Stimulated activated CD8-positive, alpha-beta memory T cell treated with anti-CD3 and anti-CD28 coated beads, Interleukin-12 subunit alpha, Interleukin-12 subunit beta, amount 100 ng/mL, for 4 hours (primary cell): Measurements from ENCODE around the gene ACACA.

Experiments used
- DNase-seq: peaks from one replicate; pipeline ENCODE4 v3.0.0-alpha.2; 2020; ENCODE audit warnings: low read depth

Gene ACACA

GRCh38 chr17:37130984-37131446 lies 275.6 kb downstream of the ACACA start:
- no peak for DNase-seq

GRCh38 chr17:37124821-37125173 lies 281.8 kb downstream of the ACACA start:
- no peak for DNase-seq

- DNase-seq = no peak
Observed at GRCh38 chr17:37123941-37124820, 282.5 kb downstream of the ACACA start.

GRCh38 chr17:37123386-37123785 lies 283.2 kb downstream of the ACACA start:
- no peak for DNase-seq

DNA sequence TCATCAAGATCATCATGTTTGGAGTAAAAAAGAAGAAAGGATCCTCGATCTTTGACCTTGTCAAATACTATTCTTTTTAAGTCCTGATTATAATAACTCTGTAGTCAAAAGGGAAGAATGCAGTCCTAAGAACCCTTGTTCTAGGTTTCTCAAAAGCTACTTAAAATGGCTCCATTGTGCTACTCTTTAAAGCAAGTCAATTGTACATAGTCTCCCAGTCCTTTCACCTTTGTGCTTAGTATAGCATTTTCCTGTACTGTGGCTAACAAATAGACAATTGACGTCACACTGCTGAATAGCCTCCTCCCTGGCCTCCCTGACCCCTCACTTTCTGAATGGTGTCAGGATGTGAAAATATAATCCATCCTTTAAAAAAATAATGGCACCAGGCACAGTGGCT lies 285.0 kb downstream of the ACACA start:
- no peak for DNase-seq

- DNase-seq = no peak
Observed at GRCh38 chr17:37118366-37119137, 288.1 kb downstream of the ACACA start.

- no peak for DNase-seq
Observed at GRCh38 chr17:37117373-37118142, 289.1 kb downstream of the ACACA start.

- DNase-seq = no peak
Observed at GRCh38 chr17:37116671-37117185, 289.9 kb downstream of the ACACA start.

- DNase-seq = no peak
Observed at GRCh38 chr17:37111329-37111728, 295.3 kb downstream of the ACACA start.

DNA sequence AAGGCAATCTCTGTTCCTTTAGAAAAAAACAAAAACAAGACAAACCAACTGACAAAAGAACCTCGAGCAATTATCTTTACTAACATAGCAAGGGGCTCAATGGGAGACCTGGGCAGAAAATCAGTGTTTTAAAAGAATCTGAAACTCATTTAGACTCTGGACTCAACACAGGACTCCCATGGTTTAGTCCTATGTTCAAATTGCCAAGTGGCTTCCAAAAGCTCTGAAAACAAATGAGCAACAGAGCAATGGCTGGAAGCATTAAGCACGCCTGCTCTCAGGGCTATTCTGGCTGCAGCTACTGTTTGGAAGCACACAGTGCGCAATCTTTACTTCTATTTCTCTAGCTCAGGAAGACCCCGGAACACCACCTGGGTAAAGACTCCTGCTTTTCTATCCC lies 295.9 kb downstream of the ACACA start:
- no peak for DNase-seq

- no peak for DNase-seq
Observed at GRCh38 chr17:37109731-37110710, 296.6 kb downstream of the ACACA start.

- DNase-seq = no peak
Observed at GRCh38 chr17:37109106-37109505, 297.5 kb downstream of the ACACA start.

DNA sequence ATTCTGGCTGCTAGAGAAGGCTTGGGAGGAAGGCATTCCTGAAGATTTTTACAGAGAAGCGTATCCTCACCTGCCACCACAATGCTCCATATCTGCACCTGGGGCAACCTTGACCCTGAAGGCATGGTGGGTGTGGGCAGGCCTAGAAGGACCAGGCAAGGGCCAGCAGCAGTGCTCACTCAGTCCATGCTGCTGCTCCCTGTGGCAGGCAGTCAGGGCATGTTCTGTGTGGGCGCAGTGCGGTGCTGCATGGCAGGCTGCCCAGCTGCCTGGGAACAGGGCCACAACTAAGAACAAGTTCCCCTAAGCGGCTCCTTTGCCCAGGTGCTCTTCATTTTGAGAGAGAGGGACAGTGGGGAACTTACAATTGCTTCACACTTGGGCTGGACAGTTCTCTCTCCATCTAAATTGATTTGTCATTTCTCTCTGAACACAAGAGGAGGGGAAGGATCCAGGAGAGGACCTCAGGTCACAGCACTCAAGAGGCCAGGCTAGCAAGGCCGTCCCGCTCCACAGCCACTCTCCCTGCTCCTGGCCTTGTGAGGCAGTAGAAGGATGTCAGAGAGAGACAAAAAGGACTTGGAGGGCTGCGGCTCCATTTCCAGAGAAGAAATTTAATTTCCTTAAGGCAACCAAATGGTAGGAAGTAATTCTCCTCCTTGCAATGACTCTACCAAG lies 299.1 kb downstream of the ACACA start:
- no peak for DNase-seq

DNA sequence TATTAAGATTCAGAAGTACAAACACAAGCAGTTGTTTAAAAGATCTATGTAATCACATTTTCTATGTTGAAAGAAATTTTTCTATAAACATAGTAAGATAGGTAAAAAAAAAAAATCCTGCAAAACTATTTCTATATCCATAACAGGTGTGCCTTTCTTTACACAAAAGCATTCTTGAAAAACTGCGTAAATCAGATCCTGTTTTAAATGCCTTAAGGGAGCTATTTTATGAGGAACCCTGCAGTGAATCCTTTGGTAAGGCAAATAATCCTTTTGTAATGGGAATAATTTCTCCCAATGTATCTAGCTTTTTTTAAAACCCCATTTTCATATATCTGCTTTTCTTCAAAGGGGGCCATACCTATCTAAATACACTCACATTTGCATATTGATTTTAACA lies 300.6 kb downstream of the ACACA start:
- no peak for DNase-seq

- no peak for DNase-seq
Observed at GRCh38 chr17:37103231-37103630, 303.4 kb downstream of the ACACA start.

DNA sequence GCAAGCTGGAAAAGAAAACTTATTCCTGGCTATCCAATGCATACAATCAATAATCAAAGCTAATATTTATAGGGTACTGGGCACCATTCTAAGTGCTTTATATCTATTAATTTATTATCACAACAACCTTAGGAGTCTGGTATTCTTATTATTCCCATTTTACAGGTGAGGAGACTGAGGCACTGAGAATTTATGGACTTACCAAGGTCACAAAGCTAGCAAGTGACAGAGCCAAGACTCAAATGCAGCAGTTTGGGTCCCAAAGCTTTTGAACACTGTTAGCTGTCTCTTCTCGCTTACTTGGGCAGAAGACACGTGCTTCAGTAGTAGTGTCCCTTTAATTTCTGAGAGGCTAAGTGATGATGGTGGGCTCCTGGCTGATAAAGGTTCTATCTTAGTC lies 305.3 kb downstream of the ACACA start:
- no peak for DNase-seq

DNA sequence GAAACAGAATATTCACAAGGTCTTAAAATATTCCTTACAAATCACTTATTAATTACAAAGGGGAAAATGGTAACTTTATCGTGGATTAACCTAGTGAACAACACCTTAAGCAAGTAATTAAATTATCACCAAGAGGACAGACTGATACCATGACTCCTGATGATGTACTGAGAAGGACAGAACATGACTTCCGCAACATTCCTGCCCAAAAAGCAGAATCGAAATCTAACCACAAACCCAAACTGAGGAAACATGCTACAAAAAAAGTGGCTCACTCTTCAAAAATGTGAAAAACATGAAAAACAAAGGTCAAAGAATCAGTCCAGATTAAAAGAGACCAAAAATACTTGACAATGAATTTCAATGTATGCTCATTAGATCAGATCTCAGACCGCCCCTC lies 306.4 kb downstream of the ACACA start:
- no peak for DNase-seq

DNA sequence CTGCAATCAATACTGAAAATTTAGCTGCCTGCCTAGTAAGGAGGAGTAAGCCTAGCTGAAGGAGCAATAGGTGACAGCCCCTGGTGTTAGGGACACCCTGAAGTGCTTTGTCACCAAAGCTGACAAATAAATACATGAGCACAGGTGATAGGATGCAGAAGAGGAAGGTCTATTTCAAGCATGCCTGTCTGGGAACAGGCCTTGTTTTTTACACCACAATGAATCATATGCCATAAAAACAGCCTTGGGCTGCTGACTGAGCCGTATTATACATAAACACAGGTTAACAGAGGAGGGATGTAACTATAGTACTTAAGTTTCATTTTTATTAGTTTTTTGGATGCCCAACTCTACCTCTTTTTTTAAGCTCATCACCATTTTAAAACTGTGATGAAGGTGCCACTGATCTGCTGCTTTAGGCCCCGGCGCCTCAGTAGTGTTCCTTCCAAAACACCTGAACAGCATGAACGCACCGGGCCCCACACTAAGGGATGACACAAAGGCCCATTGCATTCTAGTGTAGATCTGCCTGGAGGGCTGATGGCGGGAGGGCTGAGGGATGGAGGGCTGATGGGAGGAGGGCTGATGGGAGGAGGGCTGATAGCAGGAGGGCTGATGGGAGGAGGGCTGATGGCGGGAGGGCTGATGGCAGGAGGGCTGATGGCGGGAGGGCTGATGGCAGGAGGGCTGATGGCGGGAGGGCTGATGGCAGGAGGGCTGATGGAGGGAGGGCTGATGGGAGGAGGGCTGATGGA lies 307.5 kb downstream of the ACACA start:
- no peak for DNase-seq

DNA sequence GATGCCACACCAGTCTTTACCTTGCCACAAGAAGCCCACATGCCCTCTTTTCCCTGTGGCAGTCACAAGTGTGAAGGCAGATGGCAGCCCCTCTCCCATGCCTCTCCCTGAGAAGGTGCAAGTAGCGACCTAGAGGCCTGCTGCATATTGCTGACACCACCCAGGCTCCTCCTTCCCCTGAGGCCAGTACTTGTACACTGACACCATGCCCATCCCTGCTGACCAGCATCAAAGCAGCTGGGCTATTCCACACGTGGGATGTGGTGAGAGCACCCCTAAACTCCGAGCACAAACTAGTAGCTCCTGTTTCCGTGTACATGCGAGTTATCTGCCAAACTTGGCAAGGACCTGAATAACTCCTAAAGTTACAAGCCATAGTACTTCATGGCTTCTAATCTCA lies 308.5 kb downstream of the ACACA start:
- no peak for DNase-seq

DNA sequence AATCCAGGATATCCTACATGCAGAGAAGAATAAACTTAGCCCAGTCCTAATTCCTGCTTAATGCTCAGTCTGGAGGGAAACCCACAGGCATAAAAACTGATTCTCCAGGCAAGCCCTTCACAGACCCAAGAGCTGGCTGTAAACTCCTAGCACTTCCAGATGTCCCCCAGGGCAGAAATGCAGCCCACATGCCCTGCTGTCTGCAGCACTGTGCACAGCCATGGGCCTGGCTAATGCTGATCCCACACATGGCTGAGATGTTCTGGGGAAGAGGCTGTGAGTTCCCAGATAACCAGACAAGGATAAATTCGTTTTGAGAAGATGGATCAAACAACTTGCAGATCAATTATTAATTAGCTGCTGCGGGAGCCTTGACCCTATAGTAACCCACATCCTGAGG lies 309.5 kb downstream of the ACACA start:
- no peak for DNase-seq
